IMR-90 (cell line): ENCODE results near the gene NEURL1. TPM values are rescaled to one million over a fixed set of nuclear protein-coding genes. Genes with fewer than 3 reads are reported as not detected.

Source experiments
- ATAC-seq: fragments of 200-7000 bp; cut with Tn5 transposase; 2 replicates; pipeline ENCODE4 v1.9.1; 2020; ENCODE audit warnings: low read depth, mild to moderate bottlenecking, moderate library complexity
- BruUV-seq: library from RNA; stranded (reverse); fragments of 400-500 nt; replicated peaks from 2 replicates; lab custom pipeline; 2021; lab: Mats Ljungman, UMichigan
- CTCF ChIA-PET: fragments of 300-600 bp; formaldehyde crosslinking; extraction: SDS; loops from one replicate; lab custom pipeline; 2021; ENCODE audit warnings: antibody characterized with exemption; lab: Yijun Ruan, JAX
- POLR2A ChIA-PET: fragments of 300-600 bp; sonication (Branson Sonifier 250); formaldehyde crosslinking; loops from one replicate; lab custom pipeline; 2022; ENCODE audit warnings: antibody characterized with exemption; ENCODE audit not compliant: unreplicated experiment; lab: Charles Lee
- DNase-seq: peaks from one replicate; pipeline ENCODE4 v3.0.0; 2013
- H2AFZ ChIP-seq: replicated peaks from 2 replicates; pipeline ENCODE3; 2013; ENCODE audit warnings: low read length, mild to moderate bottlenecking; ENCODE audit not compliant: poor library complexity
- H2AK5ac ChIP-seq: 2 replicates; pipeline ENCODE4 v1.6.1; 2013; ENCODE audit warnings: low read depth, low read length, inconsistent platforms
- H2AK9ac ChIP-seq: replicated peaks from 2 replicates; pipeline ENCODE3; 2013; ENCODE audit warnings: mild to moderate bottlenecking, low read depth, low read length, moderate library complexity; ENCODE audit not compliant: poor library complexity
- H2BK120ac ChIP-seq: 2 replicates; pipeline ENCODE4 v1.6.1; 2013; ENCODE audit warnings: low read depth, low read length, inconsistent platforms
- H2BK15ac ChIP-seq: 3 replicates; pipeline ENCODE4 v1.6.1; 2013; ENCODE audit warnings: low read depth, low read length, inconsistent platforms
- H2BK20ac ChIP-seq: 2 replicates; pipeline ENCODE4 v1.6.1; 2013; ENCODE audit warnings: low read depth, mild to moderate bottlenecking, inconsistent platforms, low read length, moderate library complexity
- H2BK5ac ChIP-seq: 2 replicates; pipeline ENCODE4 v1.6.1; 2013; ENCODE audit warnings: mild to moderate bottlenecking, low read depth, low read length, inconsistent platforms; ENCODE audit not compliant: poor library complexity, severe bottlenecking
- H3K14ac ChIP-seq: replicated peaks from 2 replicates; pipeline ENCODE4 v1.6.1; 2013; ENCODE audit warnings: low read depth, low read length, inconsistent platforms
- H3K18ac ChIP-seq: 2 replicates; pipeline ENCODE4 v1.6.1; 2013; ENCODE audit warnings: low read depth, low read length, control low read depth
- H3K23ac ChIP-seq: 2 replicates; pipeline ENCODE4 v1.6.1; 2013; ENCODE audit warnings: low read depth, low read length, inconsistent platforms
- H3K27ac ChIP-seq: 2 replicates; pipeline ENCODE4 v1.5.1; 2013; ENCODE audit warnings: mild to moderate bottlenecking, control low read depth, low read length; ENCODE audit not compliant: insufficient read depth
- H3K27me3 ChIP-seq: 2 replicates; pipeline ENCODE4 v1.6.1; 2013; ENCODE audit warnings: low read length; ENCODE audit not compliant: control insufficient read depth, insufficient read depth
- H3K36me3 ChIP-seq: 2 replicates; pipeline ENCODE4 v1.6.1; 2013; ENCODE audit warnings: low read length, mixed read lengths; ENCODE audit not compliant: control insufficient read depth, insufficient read depth
- H3K4ac ChIP-seq: 2 replicates; pipeline ENCODE4 v1.6.1; 2013; ENCODE audit warnings: low read depth, low read length, inconsistent platforms
- H3K4me1 ChIP-seq: 2 replicates; pipeline ENCODE4 v1.6.1; 2013; ENCODE audit warnings: low read length, mixed read lengths; ENCODE audit not compliant: control insufficient read depth, insufficient read depth
- H3K4me2 ChIP-seq: 2 replicates; pipeline ENCODE4 v1.6.1; 2013; ENCODE audit warnings: low read depth, mild to moderate bottlenecking, control low read depth, low read length, moderate library complexity
- H3K4me3 ChIP-seq: 2 replicates; pipeline ENCODE4 v1.5.1; 2013; ENCODE audit warnings: low read depth, mild to moderate bottlenecking, control low read depth, low read length, moderate library complexity; ENCODE audit not compliant: insufficient read depth
- H3K56ac ChIP-seq: 2 replicates; pipeline ENCODE4 v1.6.1; 2013; ENCODE audit warnings: low read length, inconsistent platforms; ENCODE audit not compliant: insufficient read depth; ENCODE audit errors: extremely low read depth
- H3K79me1 ChIP-seq, 2 experiments: 2 replicates each; pipeline ENCODE4 v1.6.1; 2013; ENCODE audit warnings: low read length in 2 of 2, inconsistent platforms in 1 of 2, low read depth in 1 of 2
- H3K9ac ChIP-seq: 2 replicates; pipeline ENCODE4 v1.6.1; 2013; ENCODE audit warnings: low read depth, low read length, control low read depth
- H3K9me1 ChIP-seq: 2 replicates; pipeline ENCODE4 v1.6.1; 2013; ENCODE audit warnings: low read length, inconsistent platforms; ENCODE audit not compliant: insufficient read depth
- H3K9me3 ChIP-seq: 2 replicates; pipeline ENCODE4 v1.6.1; 2013; ENCODE audit warnings: low read length; ENCODE audit not compliant: control insufficient read depth, insufficient read depth
- H4K20me1 ChIP-seq: 2 replicates; pipeline ENCODE4 v1.6.1; 2013; ENCODE audit warnings: low read length, inconsistent platforms; ENCODE audit not compliant: insufficient read depth
- H4K5ac ChIP-seq: 2 replicates; pipeline ENCODE4 v1.6.1; 2013; ENCODE audit warnings: mild to moderate bottlenecking, low read depth, low read length, control low read depth
- H4K8ac ChIP-seq, 2 experiments: 2 replicates each; pipeline ENCODE4 v1.6.1; 2013; ENCODE audit warnings: low read depth in 2 of 2, low read length in 2 of 2, control low read depth in 1 of 2, inconsistent platforms in 1 of 2
- H4K91ac ChIP-seq: 2 replicates; pipeline ENCODE4 v1.6.1; 2013; ENCODE audit warnings: low read depth, low read length, inconsistent platforms; ENCODE audit not compliant: insufficient read depth
- BHLHE40 ChIP-seq: fragments of 150-350 bp; IDR thresholded peaks from 2 replicates; pipeline ENCODE4 v1.6.1; 2016; ENCODE audit warnings: mild to moderate bottlenecking, low read depth, low read length
- CEBPB ChIP-seq: IDR thresholded peaks from 2 replicates; pipeline ENCODE4 v1.6.1; 2012; ENCODE audit warnings: low read depth, low read length, improper control_type of control experiment
- CHD1 ChIP-seq: IDR thresholded peaks from 2 replicates; pipeline ENCODE4 v1.6.1; 2012; ENCODE audit warnings: low read depth, low read length, improper control_type of control experiment
- ELK1 ChIP-seq: fragments of 150-350 bp; IDR thresholded peaks from 2 replicates; pipeline ENCODE4 v1.6.1; 2016; ENCODE audit warnings: low read depth, mild to moderate bottlenecking, low read length, moderate library complexity, borderline replicate concordance
- FOS ChIP-seq: fragments of 150-350 bp; IDR thresholded peaks from 2 replicates; pipeline ENCODE4 v1.6.1; 2016; ENCODE audit warnings: low read depth, low read length
- MAFK ChIP-seq: IDR thresholded peaks from 2 replicates; pipeline ENCODE4 v1.6.1; 2012; ENCODE audit warnings: low read depth, low read length, improper control_type of control experiment
- MAZ ChIP-seq: IDR thresholded peaks from 2 replicates; pipeline ENCODE4 v1.6.1; 2012; ENCODE audit warnings: low read depth, mild to moderate bottlenecking, low read length, improper control_type of control experiment, moderate library complexity, borderline replicate concordance
- RAD21 ChIP-seq: IDR thresholded peaks from 2 replicates; pipeline ENCODE4 v1.6.1; 2012; ENCODE audit warnings: low read length, improper control_type of control experiment
- RCOR1 ChIP-seq: IDR thresholded peaks from 2 replicates; pipeline ENCODE4 v1.6.1; 2012; ENCODE audit warnings: mild to moderate bottlenecking, low read length, improper control_type of control experiment; ENCODE audit not compliant: insufficient replicate concordance
- RFX5 ChIP-seq: IDR thresholded peaks from 2 replicates; pipeline ENCODE4 v1.8.0; 2012; ENCODE audit warnings: low read depth, mild to moderate bottlenecking, low read length, moderate library complexity
- SMC3 ChIP-seq: fragments of 150-350 bp; IDR thresholded peaks from 2 replicates; pipeline ENCODE4 v1.6.1; 2016; ENCODE audit warnings: low read depth, mild to moderate bottlenecking, antibody characterized with exemption, low read length, moderate library complexity
- WGBS, 2 experiments: methylation state at CpG; one replicate each; pipeline versions ENCODE4 v1.1.5 to v1.1.7; 2013; ENCODE audit warnings: missing lambda C conversion rate in 2 of 2; ENCODE audit not compliant: insufficient read length in 1 of 2; ENCODE audit errors: extremely low coverage in 2 of 2; 5-methylcytosine and 5-hydroxymethylcytosine counted together
- dilution Hi-C: fragments of 300-500 bp; cut with HindIII; formaldehyde crosslinking; loops from one replicate; pipeline ENCODE4 v1.14.3; 2018; ENCODE audit warnings: low sequenced_read_pairs; ENCODE audit not compliant: unreplicated experiment
- in situ Hi-C: fragments of 300-500 bp; cut with MboI; formaldehyde crosslinking; loops from 3 replicates; pipeline ENCODE4 v1.14.3; 2019; ENCODE audit warnings: low sequenced_read_pairs, inconsistent platforms, mixed read lengths
- intact Hi-C: fragments of 100-400 bp; cut with micrococcal nuclease; formaldehyde crosslinking; loops from 2 replicates; pipeline ENCODE4 v1.10.0; 2022
- polyA plus RNA-seq, 3 experiments: library from polyadenylated mRNA; depleted of rRNA; stranded (reverse); fragments of >200 nt; gene quantifications; 2 replicates each; pipeline ENCODE4 v1.2.3, GENCODE V29; 2012; ENCODE audit warnings: low replicate concordance in 1 of 3
- total RNA-seq: library from RNA; depleted of rRNA; stranded (reverse); fragments of >200 nt; gene quantifications from 2 replicates; pipeline ENCODE4 v1.2.3, GENCODE V29; 2012
- TF ChIP-seq, protein P1 (sequence below): conservative IDR thresholded peaks from 2 replicates; pipeline ENCODE4 v1.5.1; 2012; ENCODE audit warnings: mild to moderate bottlenecking, low read depth, low read length, improper control_type of control experiment
- TF ChIP-seq, protein P2 (sequence below): fragments of 150-350 bp; IDR thresholded peaks from 2 replicates; pipeline ENCODE4 v1.6.1; 2017; ENCODE audit warnings: mild to moderate bottlenecking, antibody characterized with exemption, low read length, low read depth

The NEURL1 gene
- total and polyA plus RNA-seq, 2 of the 4 experiments (the other 2 are of a cell fraction): 0.36 to 0.82 TPM

DNA sequence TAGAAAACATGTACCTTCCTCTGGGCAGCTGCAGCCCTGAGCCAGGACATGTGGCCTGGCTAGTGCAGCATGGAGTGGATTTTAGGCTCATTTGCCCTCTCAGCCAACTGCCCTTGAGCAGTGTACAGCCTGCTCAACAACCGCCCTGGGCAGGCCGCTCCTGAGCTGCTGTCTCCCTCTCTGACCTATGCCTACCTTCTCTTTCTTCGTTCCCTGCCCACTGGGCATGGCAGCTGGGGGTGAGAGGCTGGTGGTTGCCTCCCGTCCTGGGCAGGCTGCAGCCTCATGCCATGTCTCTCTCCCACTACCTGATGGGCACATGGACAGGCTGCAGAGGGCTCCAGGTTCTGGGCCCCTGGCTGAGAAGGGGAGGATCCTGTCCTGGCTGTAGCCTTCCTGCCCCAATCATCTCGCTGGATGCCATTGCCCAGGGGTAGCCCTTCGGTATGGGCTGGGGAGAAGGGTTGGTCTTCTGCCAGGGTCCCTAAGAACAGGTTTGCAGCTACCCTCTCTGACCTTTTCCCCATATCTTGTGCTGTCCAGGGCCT lies 97.3 kb downstream of the NEURL1 start:
- Histone ChIP-seq H3K4me2 (no peak overlapping the region), H3K4me1 (no peaks in the 10 kb centered on the region; the same call in 1 of the 2 replicates), H3K9me3 (no peaks in the 10 kb centered on the region), H3K36me3 (no peaks in the 10 kb centered on the region), H2BK15ac (no peak overlapping the region), H2BK20ac (no peak overlapping the region), H2BK5ac (no peak overlapping the region), H3K14ac (no peak overlapping the region), H3K79me1 (no peaks in the 10 kb centered on the region), H2AK5ac (no peak overlapping the region), H4K5ac (no peak overlapping the region), H3K56ac (no peak overlapping the region), H3K27ac (no peak overlapping the region), H3K27me3 (peaks cover 3% of the 10 kb centered on the region), H3K4ac (no peak overlapping the region), H3K23ac (no peak overlapping the region), H2BK120ac (no peak overlapping the region), H3K18ac (no peak overlapping the region), H3K9ac (no peak overlapping the region), H3K4me3 (no peak overlapping the region), H3K9me1 (peaks cover 3% of the 10 kb centered on the region; the same call in 1 of the 2 replicates), H4K8ac (no peak overlapping the region), H2AFZ (no peak overlapping the region), H2AK9ac (no peak overlapping the region), H4K20me1 (peaks cover 17% of the 10 kb centered on the region), H4K91ac (no peak overlapping the region)
- ATAC-seq (no peak), DNase-seq (no peak)
- ChIA-PET POLR2A (no interaction called here), CTCF (interaction anchor here (2.2 kb wide), 1 partner anchor 95 kb away, joined by 10 read pairs; no protein-coding TSS in a partner anchor)
- in situ Hi-C loops (loop anchor here (10.0 kb wide), 1 partner anchor 264 kb away; the partner anchor contains the start of gene SH3PXD2A), dilution Hi-C loops (no loop called here), intact Hi-C loops (loop anchor here (5.0 kb wide), 1 partner anchor 174 kb away; no protein-coding TSS in a partner anchor)
- no TSS peak for BruUV-seq
- 100% methylated on average over 1 of the region's 6 CpGs; no CpG with 5 or more reads in 1 of the 2 experiments for WGBS, 2 experiments
- no peak for TF ChIP-seq SMC3
- TF ChIP-seq, protein P1, sequence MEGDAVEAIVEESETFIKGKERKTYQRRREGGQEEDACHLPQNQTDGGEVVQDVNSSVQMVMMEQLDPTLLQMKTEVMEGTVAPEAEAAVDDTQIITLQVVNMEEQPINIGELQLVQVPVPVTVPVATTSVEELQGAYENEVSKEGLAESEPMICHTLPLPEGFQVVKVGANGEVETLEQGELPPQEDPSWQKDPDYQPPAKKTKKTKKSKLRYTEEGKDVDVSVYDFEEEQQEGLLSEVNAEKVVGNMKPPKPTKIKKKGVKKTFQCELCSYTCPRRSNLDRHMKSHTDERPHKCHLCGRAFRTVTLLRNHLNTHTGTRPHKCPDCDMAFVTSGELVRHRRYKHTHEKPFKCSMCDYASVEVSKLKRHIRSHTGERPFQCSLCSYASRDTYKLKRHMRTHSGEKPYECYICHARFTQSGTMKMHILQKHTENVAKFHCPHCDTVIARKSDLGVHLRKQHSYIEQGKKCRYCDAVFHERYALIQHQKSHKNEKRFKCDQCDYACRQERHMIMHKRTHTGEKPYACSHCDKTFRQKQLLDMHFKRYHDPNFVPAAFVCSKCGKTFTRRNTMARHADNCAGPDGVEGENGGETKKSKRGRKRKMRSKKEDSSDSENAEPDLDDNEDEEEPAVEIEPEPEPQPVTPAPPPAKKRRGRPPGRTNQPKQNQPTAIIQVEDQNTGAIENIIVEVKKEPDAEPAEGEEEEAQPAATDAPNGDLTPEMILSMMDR: no peak
- no peak for TF ChIP-seq MAFK
- TF ChIP-seq BHLHE40: no peak
- no peak for TF ChIP-seq CHD1
- TF ChIP-seq CEBPB: no peak
- TF ChIP-seq, protein P2, sequence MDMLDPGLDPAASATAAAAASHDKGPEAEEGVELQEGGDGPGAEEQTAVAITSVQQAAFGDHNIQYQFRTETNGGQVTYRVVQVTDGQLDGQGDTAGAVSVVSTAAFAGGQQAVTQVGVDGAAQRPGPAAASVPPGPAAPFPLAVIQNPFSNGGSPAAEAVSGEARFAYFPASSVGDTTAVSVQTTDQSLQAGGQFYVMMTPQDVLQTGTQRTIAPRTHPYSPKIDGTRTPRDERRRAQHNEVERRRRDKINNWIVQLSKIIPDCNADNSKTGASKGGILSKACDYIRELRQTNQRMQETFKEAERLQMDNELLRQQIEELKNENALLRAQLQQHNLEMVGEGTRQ: no peak
- no peak for TF ChIP-seq MAZ
- TF ChIP-seq FOS: no peak
- no peak for TF ChIP-seq RAD21
- TF ChIP-seq RFX5: no peak
- no peak for TF ChIP-seq ELK1
- no peak for TF ChIP-seq RCOR1
